Astrocyte (in vitro differentiated cells and primary cell): ENCODE measurements around the gene S100A9.

Experiments used
- CTCF ChIP-seq: IDR thresholded peaks from 2 replicates; pipeline ENCODE4 v1.5.1; 2011; ENCODE audit warnings: low read depth, mild to moderate bottlenecking, inconsistent platforms, low read length, moderate library complexity; ENCODE audit not compliant: insufficient read depth
- EZH2 ChIP-seq: IDR thresholded peaks from 2 replicates; pipeline ENCODE4 v1.6.1; 2012; ENCODE audit warnings: mild to moderate bottlenecking, low read length, inconsistent platforms; ENCODE audit not compliant: insufficient read depth

- no peak for TF ChIP-seq CTCF
- TF ChIP-seq EZH2, result no peak
Observed at GRCh38 chr1:153394391-153394790, 36.7 kb downstream of the S100A9 start.
